Fibroblast of villous mesenchyme (primary cell): ENCODE results near the gene P2RX7. TPM values are rescaled to one million over a fixed set of nuclear protein-coding genes. Genes with fewer than 3 reads are reported as not detected.

ENCODE experiments used
- DNase-seq: peaks from one replicate; pipeline ENCODE4 v3.0.0-alpha.2; 2010; ENCODE audit warnings: low read depth
- H3K4me3 ChIP-seq: 2 replicates; pipeline ENCODE4 v1.5.1; 2011; ENCODE audit warnings: low read depth, mild to moderate bottlenecking, low read length
- total RNA-seq: library from RNA; depleted of rRNA; stranded (reverse); fragments of >200 nt; gene quantifications from 2 replicates; pipeline ENCODE4 v1.2.3, GENCODE V29; 2012
- TF ChIP-seq, protein P1 (sequence below): IDR thresholded peaks from 2 replicates; pipeline ENCODE4 v1.5.1; 2012; ENCODE audit warnings: low read depth, mild to moderate bottlenecking, low read length; ENCODE audit not compliant: insufficient read depth

Gene P2RX7
- total RNA-seq: 0.43 and 0.64 TPM in 2 replicates

DNA sequence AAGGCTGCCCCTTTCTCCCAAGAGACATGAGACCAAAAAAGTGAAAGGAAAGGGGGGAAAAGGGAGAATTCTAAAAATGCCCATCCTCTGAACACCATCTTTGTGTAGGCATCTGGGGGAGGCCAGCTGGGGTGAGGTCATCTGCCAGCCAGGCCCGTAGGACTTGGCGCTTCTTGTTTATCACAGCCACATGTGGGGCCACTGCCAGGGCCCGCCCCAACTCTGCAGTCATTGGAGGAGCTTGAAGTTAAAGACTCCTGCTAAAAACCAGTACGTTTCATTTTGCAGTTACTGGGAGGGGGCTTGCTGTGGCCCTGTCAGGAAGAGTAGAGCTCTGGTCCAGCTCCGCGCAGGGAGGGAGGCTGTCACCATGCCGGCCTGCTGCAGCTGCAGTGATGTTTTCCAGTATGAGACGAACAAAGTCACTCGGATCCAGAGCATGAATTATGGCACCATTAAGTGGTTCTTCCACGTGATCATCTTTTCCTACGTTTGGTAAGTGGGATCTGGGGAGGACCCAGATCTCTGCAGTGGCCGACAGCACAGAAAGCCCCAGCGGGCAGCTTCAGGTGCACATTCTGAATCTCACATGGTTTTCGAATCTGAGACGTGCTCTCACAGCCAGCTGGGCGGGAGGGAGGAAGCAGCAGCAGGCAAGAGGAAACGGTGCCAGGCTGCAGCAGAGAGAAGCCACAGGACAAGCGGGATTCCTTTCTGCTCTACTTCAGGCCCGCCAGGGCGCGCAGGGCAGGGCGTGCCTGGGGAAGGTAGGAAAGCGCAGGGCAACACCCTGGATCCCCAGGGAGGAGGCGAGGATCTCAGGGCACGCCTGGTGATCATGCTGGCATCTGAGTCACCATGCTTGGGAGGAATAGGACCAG is at the start of gene P2RX7:
Gene P2RX7, plus strand, starts transcription at position 276 of the 881 bp plus-strand sequence. Its CDS starts 95 bp downstream, at position 371.
- H3K4me3 ChIP-seq: peak within 1 kb of the TSS; percentile 59
- TF ChIP-seq, protein P1, sequence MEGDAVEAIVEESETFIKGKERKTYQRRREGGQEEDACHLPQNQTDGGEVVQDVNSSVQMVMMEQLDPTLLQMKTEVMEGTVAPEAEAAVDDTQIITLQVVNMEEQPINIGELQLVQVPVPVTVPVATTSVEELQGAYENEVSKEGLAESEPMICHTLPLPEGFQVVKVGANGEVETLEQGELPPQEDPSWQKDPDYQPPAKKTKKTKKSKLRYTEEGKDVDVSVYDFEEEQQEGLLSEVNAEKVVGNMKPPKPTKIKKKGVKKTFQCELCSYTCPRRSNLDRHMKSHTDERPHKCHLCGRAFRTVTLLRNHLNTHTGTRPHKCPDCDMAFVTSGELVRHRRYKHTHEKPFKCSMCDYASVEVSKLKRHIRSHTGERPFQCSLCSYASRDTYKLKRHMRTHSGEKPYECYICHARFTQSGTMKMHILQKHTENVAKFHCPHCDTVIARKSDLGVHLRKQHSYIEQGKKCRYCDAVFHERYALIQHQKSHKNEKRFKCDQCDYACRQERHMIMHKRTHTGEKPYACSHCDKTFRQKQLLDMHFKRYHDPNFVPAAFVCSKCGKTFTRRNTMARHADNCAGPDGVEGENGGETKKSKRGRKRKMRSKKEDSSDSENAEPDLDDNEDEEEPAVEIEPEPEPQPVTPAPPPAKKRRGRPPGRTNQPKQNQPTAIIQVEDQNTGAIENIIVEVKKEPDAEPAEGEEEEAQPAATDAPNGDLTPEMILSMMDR: peak; percentile 23
- peak; percentile 69 for DNase-seq

DNA sequence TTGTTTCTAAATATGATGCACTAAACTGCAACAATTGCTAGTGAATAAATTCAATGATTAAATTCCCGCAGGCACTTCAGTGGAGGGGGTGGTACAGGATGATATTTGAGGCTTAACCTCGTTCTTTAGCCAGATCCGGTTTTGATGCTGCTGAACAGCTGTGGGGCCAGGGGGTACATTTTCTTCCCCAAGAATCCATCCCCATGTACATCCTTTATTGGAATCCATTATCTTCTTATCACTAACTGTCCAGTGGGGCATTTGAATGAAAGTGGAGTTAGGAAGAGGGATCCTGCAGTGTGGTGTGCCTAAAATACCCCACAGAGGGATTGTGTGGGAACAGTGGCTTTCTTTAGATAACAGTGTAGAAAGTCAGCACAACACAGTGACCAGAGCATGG is 48.4 kb upstream of the P2RX7 start:
- H3K4me3 ChIP-seq: no peak overlapping the region
- TF ChIP-seq, protein P1: no peak
- no peak for DNase-seq

DNA sequence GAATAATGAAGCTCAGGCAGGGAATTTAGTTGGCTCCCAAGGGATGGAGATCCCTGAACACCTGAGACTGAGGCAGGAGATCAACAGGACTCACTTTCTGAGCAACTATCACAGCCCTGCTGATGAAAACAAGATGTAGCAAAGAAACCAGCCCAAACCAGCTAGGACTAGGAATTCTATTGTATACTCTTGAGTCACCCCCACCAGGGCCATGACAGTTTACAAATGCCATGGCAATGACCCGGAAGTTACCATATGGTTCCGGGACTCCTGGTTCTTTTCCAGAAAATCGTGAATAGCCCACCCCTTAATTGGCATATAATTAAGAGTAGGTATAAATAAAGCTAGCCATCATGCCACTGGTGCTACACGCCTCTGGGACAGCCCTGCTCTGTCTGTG is 47.6 kb upstream of the P2RX7 start:
- TF ChIP-seq, protein P1: no peak
- H3K4me3 ChIP-seq: no peak overlapping the region
- DNase-seq: no peak

DNA sequence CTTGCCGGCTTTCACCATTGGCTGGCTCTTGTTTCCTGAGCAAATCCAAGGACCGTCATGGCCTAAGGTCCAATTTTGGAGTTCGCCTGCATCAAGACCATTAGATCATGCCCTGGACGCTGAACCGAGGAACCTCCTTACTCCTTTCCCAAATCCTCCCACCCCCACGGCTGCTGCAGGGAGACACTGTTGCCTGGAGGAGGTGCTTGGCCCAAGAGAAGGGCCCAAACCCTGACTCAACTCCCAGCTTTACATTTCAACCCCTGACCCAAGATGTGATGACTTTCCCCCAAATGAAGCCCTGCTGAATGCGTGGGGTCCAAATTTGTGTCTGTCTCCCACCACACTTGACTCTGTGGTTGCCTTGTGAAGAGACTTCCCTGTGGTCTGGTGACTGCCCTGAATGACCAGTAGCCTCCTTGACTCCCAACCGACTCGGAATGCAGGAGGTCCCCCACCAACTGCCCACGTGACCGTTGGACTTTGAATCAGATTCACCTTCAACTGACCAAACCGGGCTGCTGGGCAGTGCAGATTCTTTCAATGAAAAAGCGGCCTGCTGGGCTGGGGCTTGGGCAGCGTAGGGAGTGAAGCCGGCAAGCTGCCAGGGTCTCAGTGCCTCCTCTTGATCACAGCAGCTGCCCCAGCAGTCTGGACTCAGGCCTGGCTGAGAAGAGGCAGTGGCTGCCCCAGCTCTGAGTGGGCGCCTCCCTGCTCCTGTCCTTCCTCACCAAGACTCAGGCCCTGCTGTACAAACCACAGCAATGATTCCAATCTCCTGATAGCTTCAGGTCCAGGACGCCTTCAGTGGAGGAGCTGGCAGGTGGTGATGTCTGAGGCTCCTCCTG is 46.9 kb upstream of the P2RX7 start:
- H3K4me3 ChIP-seq: no peak overlapping the region
- TF ChIP-seq, protein P1: no peak
- no peak for DNase-seq

DNA sequence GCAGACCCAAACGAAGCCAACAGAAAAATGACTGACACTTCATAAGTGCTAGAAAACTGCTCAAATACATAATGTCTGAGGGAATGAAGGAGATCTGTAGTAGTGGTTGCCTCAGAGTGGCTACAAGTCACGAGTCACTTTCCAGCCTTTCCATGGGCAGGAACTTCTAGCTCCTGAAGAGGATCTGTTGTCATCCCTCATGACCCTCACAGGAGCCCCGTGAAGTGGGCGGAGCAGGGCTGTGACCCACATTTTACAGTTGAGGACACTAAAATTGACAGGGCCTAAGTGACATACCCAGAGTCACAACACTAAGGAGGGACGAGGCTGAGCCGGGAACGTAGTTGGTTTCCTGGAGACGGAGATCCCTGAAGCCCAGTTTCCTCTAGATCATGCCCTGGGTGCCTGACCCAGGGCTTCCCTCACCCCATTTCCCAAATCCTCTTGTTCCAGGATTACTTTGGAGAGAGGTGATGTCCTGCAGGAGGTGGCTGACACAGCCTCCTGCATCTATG is 45.8 kb upstream of the P2RX7 start:
- TF ChIP-seq, protein P1: no peak
- no peak for DNase-seq
- H3K4me3 ChIP-seq: no peak overlapping the region

DNA sequence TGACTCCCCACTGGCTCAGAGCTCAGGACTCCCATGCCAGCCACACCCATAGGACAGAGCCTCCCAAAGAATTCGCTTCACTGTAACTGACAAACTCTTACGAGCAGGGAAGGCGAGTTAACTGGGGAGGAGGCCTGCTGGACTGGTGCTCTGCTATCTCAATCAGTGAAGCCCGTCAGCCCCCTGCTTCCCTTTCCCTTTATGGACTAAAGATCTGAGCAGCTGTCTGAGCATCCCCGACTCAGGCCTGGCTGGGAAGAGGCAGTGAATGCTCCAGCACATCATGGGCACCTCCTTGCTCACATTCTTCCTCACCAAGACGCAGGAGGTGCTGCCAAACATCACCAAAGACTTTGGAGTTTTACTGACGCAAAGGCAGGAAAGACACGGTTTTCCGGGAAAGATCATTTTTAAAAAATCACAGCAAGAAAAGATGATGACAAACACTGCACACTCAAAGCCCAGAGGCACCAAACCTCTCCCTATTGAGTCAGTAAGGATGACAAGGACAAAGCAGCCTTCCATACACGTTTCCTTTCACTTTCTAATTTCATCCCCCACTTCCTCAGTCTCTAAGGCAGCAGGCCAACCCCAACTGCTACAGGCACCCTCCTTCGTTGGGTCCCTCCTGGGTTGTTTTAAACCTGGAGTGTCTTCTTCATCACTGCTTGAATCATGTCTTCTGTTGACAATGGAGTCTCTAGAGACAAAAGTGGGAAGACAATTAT is 45.0 kb upstream of the P2RX7 start:
- no peak for DNase-seq
- no peak overlapping the region for H3K4me3 ChIP-seq
- TF ChIP-seq, protein P1: no peak
